Measurements from ENCODE around the gene DMRTC2. TPM values are rescaled to one million over a fixed set of nuclear protein-coding genes. Genes with fewer than 3 reads are reported as not detected.

The DMRTC2 gene
- total and polyA plus RNA-seq, 9 of the 15 experiments (the other 6 are each of a cell fraction or from before 2014, with no cell fraction given) = 0.03 TPM; not detected in 8

DNA sequence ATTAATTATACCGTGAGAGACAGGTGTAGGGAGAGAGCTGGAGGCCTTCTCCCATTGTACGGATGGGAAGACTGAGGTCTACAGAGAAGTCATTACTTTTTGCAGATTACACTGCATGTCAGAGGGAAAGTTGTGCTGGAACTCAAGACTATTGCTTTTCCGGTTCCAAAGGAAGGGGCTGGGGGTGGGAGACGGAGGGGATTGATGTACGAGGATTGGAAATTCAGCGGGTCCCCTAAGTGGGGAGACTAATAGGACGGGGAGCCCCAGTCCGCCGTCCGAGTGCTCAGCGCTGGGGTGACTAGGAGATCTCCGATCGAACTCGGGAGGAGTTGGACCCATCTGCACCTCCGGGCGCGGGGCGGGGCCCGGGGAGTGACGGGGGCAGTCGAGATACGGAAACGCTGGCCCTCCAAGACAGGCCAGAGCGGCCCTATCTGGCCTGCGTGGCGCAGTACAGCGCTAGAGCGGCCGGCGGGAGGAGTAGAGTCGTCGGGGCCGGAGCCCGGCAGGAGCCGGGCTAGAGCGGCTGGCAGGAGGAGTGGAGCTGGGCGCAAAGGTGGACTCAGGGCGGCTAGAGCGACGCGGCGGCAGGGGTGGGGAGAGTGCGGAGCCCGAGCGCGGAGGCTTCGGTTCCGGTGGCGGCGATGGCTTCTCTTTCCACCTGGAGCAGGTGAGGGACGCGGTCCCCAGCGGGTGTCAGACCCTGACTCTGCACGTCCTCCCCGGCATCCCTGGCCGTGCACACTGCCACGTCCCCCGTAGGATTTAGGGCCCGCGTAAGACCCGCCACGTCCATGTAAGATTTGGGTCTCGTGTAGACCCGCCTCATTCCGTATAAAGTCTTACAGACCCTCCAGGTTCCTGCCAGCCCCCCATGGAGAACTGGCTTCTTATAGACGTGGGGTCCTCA, 39.2 kb downstream of the DMRTC2 start (continued):
- TF ChIP-seq HCFC1 (IDR thresholded peaks at IDR 0.05; ENCODE audit: low read depth, low read length) = peak; percentile 86
- TF ChIP-seq HDAC1 (IDR thresholded peaks at IDR 0.05) = peak; percentile 80 to 81; a peak in 3 of 4 replicates
- TF ChIP-seq, protein P1, sequence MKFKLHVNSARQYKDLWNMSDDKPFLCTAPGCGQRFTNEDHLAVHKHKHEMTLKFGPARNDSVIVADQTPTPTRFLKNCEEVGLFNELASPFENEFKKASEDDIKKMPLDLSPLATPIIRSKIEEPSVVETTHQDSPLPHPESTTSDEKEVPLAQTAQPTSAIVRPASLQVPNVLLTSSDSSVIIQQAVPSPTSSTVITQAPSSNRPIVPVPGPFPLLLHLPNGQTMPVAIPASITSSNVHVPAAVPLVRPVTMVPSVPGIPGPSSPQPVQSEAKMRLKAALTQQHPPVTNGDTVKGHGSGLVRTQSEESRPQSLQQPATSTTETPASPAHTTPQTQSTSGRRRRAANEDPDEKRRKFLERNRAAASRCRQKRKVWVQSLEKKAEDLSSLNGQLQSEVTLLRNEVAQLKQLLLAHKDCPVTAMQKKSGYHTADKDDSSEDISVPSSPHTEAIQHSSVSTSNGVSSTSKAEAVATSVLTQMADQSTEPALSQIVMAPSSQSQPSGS (CRISPR knock-in tag; IDR thresholded peaks at IDR 0.05) = no peak
- TF ChIP-seq TCF7 (IDR thresholded peaks at IDR 0.05; ENCODE audit: borderline replicate concordance) = no peak
- no peak; the same call in 1 of the 2 replicates for TF ChIP-seq CREB3 (tag; conservative IDR thresholded peaks at IDR 0.05; ENCODE audit: low read depth)
- TF ChIP-seq, protein P2, sequence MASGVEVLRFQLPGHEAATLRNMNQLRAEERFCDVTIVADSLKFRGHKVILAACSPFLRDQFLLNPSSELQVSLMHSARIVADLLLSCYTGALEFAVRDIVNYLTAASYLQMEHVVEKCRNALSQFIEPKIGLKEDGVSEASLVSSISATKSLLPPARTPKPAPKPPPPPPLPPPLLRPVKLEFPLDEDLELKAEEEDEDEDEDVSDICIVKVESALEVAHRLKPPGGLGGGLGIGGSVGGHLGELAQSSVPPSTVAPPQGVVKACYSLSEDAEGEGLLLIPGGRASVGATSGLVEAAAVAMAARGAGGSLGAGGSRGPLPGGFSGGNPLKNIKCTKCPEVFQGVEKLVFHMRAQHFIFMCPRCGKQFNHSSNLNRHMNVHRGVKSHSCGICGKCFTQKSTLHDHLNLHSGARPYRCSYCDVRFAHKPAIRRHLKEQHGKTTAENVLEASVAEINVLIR (CRISPR knock-in tag; IDR thresholded peaks at IDR 0.05) = 0 out of 2 replicates have a peak, but pooled peaks have one; percentile 19
- TF ChIP-seq TEAD1 (CRISPR knock-in tag; IDR thresholded peaks at IDR 0.05) = peak in 1 of 2 experiments; percentile 49; a peak in 1 of 4 replicates
- peak; percentile 83 for TF ChIP-seq ZBTB17 (CRISPR knock-in tag; IDR thresholded peaks at IDR 0.05)
- TF ChIP-seq XRCC3 (IDR thresholded peaks at IDR 0.05) = no peak
- TF ChIP-seq ELF4 (CRISPR knock-in tag; IDR thresholded peaks at IDR 0.05) = 0 out of 2 replicates have a peak, but pooled peaks have one; percentile 46
- no peak for TF ChIP-seq SLC30A9 (CRISPR knock-in tag; IDR thresholded peaks at IDR 0.05)
- peak; percentile 83; the same call in 1 of the 2 replicates for TF ChIP-seq ARID3A (IDR thresholded peaks at IDR 0.05; ENCODE audit: borderline replicate concordance, low read depth, low read length)
- TF ChIP-seq, protein P3, sequence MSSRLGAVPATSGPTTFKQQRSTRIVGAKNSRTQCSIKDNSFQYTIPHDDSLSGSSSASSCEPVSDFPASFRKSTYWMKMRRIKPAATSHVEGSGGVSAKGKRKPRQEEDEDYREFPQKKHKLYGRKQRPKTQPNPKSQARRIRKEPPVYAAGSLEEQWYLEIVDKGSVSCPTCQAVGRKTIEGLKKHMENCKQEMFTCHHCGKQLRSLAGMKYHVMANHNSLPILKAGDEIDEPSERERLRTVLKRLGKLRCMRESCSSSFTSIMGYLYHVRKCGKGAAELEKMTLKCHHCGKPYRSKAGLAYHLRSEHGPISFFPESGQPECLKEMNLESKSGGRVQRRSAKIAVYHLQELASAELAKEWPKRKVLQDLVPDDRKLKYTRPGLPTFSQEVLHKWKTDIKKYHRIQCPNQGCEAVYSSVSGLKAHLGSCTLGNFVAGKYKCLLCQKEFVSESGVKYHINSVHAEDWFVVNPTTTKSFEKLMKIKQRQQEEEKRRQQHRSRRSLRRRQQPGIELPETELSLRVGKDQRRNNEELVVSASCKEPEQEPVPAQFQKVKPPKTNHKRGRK (tag; IDR thresholded peaks at IDR 0.05) = no peak
- no peak for TF ChIP-seq SREBF2 (CRISPR knock-in tag; IDR thresholded peaks at IDR 0.05)
- no peak for TF ChIP-seq NR4A1 (CRISPR knock-in tag; IDR thresholded peaks at IDR 0.05)
- TF ChIP-seq NR4A1 (tag; IDR thresholded peaks at IDR 0.05) = no peak
- TF ChIP-seq MYC (IDR thresholded peaks at IDR 0.05; ENCODE audit: low read depth, low read length) = peak; percentile 81
- TF ChIP-seq MYC (CRISPR knock-in tag; IDR thresholded peaks at IDR 0.05; ENCODE audit: borderline replicate concordance, low read depth) = no peak
- TF ChIP-seq ZNF174 (CRISPR knock-in tag; IDR thresholded peaks at IDR 0.05) = 0 out of 2 replicates have a peak, but pooled peaks have one; percentile 32
- TF ChIP-seq TBL1XR1 (IDR thresholded peaks at IDR 0.05; ENCODE audit: low read length in 2 of 2) = peak in 1 of 2 experiments; percentile 55; a peak in 2 of 4 replicates
